ENCODE results near the gene MT4. TPM values are rescaled to one million over a fixed set of nuclear protein-coding genes. Genes with fewer than 3 reads are reported as not detected.
A peak's percentile ranks its signal among the peaks of the same experiment; 100 is the strongest.

Gene MT4
- total and polyA plus RNA-seq, 2 donors (not counting 1 experiment from before 2014, with no cell fraction given): not detected

DNA sequence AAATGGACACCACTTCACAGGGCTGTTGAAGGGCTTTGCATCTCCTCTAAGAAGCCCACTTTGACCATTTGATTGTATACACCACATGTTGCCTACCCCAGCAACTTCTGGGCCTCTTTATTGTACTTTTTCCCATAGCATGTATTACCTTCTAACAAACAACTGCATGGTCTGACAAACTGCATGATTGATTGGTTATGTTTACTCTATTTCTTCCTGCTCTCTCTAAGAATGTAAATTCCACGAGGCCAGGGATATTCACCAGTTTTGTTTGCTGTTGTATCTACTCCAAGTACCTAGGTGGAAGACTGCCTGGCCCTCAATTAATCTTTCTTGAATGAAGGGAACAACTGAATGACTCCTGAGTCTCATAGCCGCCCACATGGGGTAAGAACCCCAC is 22.8 kb upstream of the MT4 start:
- Histone ChIP-seq H3K27me3 (ENCODE audit: control insufficient read depth, insufficient read depth, low read length) (peaks cover 4% of the 10 kb centered on the region), H3K4me3 (replicated peaks in 1 of 4; ENCODE audit: control extremely low read depth in 1 of 4, insufficient read depth in 1 of 4, low read depth in 3 of 4, low read length in 4 of 4) (no peak overlapping the region), H3K9ac (ENCODE audit: insufficient read depth, low read length) (no peak overlapping the region), H3K9me3 (ENCODE audit: control insufficient read depth, insufficient read depth, low read depth, low read length) (no peaks in the 10 kb centered on the region), H3K4me1 (ENCODE audit: control insufficient read depth, extremely low read depth, insufficient read depth, low read length) (no peaks in the 10 kb centered on the region), H3K4me2 (ENCODE audit: extremely low read depth, insufficient read depth, low read length) (no peak overlapping the region), H3K36me3 (ENCODE audit: control insufficient read depth, insufficient read depth, low read length) (no peaks in the 10 kb centered on the region), H3K27ac (ENCODE audit: insufficient read depth, low read length) (no peak overlapping the region), H2AFZ (ENCODE audit: low read length) (no peak overlapping the region), H4K20me1 (ENCODE audit: control insufficient read depth, extremely low read depth, insufficient read depth, low read length) (no peaks in the 10 kb centered on the region), H3K79me2 (ENCODE audit: control insufficient read depth, insufficient read depth, low read length) (no peaks in the 10 kb centered on the region)
- TF ChIP-seq EZH2 (IDR thresholded peaks at IDR 0.05; ENCODE audit: low read length, missing control alignments): no peak
- TF ChIP-seq, protein P1, sequence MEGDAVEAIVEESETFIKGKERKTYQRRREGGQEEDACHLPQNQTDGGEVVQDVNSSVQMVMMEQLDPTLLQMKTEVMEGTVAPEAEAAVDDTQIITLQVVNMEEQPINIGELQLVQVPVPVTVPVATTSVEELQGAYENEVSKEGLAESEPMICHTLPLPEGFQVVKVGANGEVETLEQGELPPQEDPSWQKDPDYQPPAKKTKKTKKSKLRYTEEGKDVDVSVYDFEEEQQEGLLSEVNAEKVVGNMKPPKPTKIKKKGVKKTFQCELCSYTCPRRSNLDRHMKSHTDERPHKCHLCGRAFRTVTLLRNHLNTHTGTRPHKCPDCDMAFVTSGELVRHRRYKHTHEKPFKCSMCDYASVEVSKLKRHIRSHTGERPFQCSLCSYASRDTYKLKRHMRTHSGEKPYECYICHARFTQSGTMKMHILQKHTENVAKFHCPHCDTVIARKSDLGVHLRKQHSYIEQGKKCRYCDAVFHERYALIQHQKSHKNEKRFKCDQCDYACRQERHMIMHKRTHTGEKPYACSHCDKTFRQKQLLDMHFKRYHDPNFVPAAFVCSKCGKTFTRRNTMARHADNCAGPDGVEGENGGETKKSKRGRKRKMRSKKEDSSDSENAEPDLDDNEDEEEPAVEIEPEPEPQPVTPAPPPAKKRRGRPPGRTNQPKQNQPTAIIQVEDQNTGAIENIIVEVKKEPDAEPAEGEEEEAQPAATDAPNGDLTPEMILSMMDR (conservative IDR thresholded peaks at IDR 0.05 in 1 of 2, IDR thresholded peaks at IDR 0.05 in 1 of 2; ENCODE audit: low read depth in 1 of 2, low read length in 2 of 2): no peak
- no peak for DNase-seq (ENCODE audit: low read depth in 2 of 2)

- peak; percentile 65 to 71 for DNase-seq (ENCODE audit: low read depth in 2 of 2)
- H3K9ac ChIP-seq (ENCODE audit: insufficient read depth, low read length): no peak overlapping the region
- H3K4me1 ChIP-seq (ENCODE audit: control insufficient read depth, extremely low read depth, insufficient read depth, low read length): no peaks in the 10 kb centered on the region
- no peaks in the 10 kb centered on the region for H3K36me3 ChIP-seq (ENCODE audit: control insufficient read depth, insufficient read depth, low read length)
- H3K79me2 ChIP-seq (ENCODE audit: control insufficient read depth, insufficient read depth, low read length): no peaks in the 10 kb centered on the region
- H3K4me2 ChIP-seq (ENCODE audit: extremely low read depth, insufficient read depth, low read length): peak overlapping the region; percentile 10
- H2AFZ ChIP-seq (ENCODE audit: low read length): peak overlapping the region; percentile 45
- no peak overlapping the region for H3K27ac ChIP-seq (ENCODE audit: insufficient read depth, low read length)
- no peaks in the 10 kb centered on the region for H3K9me3 ChIP-seq (ENCODE audit: control insufficient read depth, insufficient read depth, low read depth, low read length)
- no peaks in the 10 kb centered on the region for H3K27me3 ChIP-seq (ENCODE audit: control insufficient read depth, insufficient read depth, low read length)
- no peaks in the 10 kb centered on the region for H4K20me1 ChIP-seq (ENCODE audit: control insufficient read depth, extremely low read depth, insufficient read depth, low read length)
- no peak overlapping the region for H3K4me3 ChIP-seq (replicated peaks in 1 of 4; ENCODE audit: control extremely low read depth in 1 of 4, insufficient read depth in 1 of 4, low read depth in 3 of 4, low read length in 4 of 4)
- TF ChIP-seq, protein P1 (conservative IDR thresholded peaks at IDR 0.05 in 1 of 2, IDR thresholded peaks at IDR 0.05 in 1 of 2; ENCODE audit: low read depth in 1 of 2, low read length in 2 of 2): no peak
- TF ChIP-seq EZH2 (IDR thresholded peaks at IDR 0.05; ENCODE audit: low read length, missing control alignments): no peak
Observed at GRCh38 chr16:56547120-56547948, 17.5 kb upstream of the MT4 start.

DNA sequence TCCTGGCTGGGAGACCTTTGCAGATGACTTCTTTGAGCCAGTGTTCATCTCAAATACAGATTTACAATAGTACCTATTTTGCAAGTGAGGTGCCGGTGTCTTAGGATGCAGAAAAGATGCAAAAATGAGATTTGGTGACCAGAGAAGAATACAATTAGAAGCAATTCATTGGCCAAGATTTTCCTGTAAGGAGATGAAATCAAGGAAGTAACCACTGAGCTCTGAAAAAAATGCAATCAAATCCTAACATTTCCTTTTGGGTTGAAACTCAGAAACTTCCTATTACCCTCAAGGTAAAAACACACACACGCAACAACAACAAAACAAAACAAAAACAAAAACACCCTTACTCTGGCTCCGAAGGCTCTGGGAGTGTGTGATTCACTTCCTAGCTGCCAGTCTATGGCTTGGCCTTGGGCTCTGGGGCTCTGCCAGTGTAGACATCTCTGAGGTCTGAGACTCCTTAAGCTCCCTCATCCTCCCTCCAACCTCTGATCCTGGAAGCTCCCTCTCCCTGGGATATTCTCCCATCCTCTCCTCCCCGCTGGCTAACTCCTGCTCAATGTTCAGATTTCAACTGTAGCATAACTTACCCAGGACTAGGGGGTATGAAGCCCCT is 16.8 kb upstream of the MT4 start:
- H3K79me2 ChIP-seq (ENCODE audit: control insufficient read depth, insufficient read depth, low read length): no peaks in the 10 kb centered on the region
- H3K4me2 ChIP-seq (ENCODE audit: extremely low read depth, insufficient read depth, low read length): peak overlapping the region; percentile 10
- DNase-seq (ENCODE audit: low read depth in 2 of 2): no peak

More for the DNA sequence above, 16.8 kb upstream of the MT4 start:
- Histone ChIP-seq H3K27ac (ENCODE audit: insufficient read depth, low read length) (no peak overlapping the region), H3K9me3 (ENCODE audit: control insufficient read depth, insufficient read depth, low read depth, low read length) (no peaks in the 10 kb centered on the region), H3K4me3 (replicated peaks in 1 of 4; ENCODE audit: control extremely low read depth in 1 of 4, insufficient read depth in 1 of 4, low read depth in 3 of 4, low read length in 4 of 4) (no peak overlapping the region), H3K9ac (ENCODE audit: insufficient read depth, low read length) (no peak overlapping the region), H3K36me3 (ENCODE audit: control insufficient read depth, insufficient read depth, low read length) (no peaks in the 10 kb centered on the region), H3K4me1 (ENCODE audit: control insufficient read depth, extremely low read depth, insufficient read depth, low read length) (no peaks in the 10 kb centered on the region), H2AFZ (ENCODE audit: low read length) (no peak overlapping the region), H3K27me3 (ENCODE audit: control insufficient read depth, insufficient read depth, low read length) (no peaks in the 10 kb centered on the region), H4K20me1 (ENCODE audit: control insufficient read depth, extremely low read depth, insufficient read depth, low read length) (no peaks in the 10 kb centered on the region)
- TF ChIP-seq, protein P1 (conservative IDR thresholded peaks at IDR 0.05 in 1 of 2, IDR thresholded peaks at IDR 0.05 in 1 of 2; ENCODE audit: low read depth in 1 of 2, low read length in 2 of 2): no peak
- TF ChIP-seq EZH2 (IDR thresholded peaks at IDR 0.05; ENCODE audit: low read length, missing control alignments): no peak
